Measurements from ENCODE around the gene PPP6R2.

DNA sequence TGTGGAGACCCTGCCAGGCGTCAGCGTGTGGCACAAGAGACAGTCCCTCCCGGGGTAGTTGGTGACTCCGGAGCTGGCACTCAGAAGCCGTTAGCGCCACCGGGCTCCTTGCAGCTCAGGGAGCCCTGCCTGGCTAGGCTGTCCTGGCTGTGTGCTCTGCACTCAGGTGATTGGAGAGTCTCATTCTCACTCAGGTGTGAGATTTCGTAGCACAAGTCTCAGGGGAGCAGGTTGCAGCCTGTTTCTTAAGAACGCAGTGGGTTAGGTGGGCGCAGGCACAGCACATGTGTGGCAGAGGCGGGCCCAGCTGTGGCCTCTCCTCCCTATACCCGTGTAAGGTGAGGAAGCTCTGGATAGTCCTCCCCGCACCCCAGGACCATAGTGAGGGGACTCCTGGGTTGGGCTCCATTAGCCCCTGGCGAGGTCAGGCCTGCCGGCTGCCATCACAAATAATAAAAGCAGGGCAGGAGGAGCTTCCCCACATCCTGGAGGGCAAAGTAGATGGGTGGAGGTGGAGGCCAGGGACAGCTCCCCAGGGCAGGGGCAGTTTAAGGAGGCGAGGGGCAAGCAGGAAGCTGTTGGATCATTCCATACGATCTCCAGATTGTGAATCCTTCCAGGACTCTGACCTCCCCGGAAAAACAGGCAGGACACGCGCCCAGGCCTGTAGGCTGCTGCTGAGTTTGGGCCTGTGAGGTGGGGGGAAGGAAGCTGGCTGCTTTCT is 92.3 kb downstream of the PPP6R2 start:
- TF ChIP-seq, protein P1, sequence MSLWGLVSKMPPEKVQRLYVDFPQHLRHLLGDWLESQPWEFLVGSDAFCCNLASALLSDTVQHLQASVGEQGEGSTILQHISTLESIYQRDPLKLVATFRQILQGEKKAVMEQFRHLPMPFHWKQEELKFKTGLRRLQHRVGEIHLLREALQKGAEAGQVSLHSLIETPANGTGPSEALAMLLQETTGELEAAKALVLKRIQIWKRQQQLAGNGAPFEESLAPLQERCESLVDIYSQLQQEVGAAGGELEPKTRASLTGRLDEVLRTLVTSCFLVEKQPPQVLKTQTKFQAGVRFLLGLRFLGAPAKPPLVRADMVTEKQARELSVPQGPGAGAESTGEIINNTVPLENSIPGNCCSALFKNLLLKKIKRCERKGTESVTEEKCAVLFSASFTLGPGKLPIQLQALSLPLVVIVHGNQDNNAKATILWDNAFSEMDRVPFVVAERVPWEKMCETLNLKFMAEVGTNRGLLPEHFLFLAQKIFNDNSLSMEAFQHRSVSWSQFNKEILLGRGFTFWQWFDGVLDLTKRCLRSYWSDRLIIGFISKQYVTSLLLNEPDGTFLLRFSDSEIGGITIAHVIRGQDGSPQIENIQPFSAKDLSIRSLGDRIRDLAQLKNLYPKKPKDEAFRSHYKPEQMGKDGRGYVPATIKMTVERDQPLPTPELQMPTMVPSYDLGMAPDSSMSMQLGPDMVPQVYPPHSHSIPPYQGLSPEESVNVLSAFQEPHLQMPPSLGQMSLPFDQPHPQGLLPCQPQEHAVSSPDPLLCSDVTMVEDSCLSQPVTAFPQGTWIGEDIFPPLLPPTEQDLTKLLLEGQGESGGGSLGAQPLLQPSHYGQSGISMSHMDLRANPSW (CRISPR knock-in tag; conservative IDR thresholded peaks at IDR 0.05; ENCODE audit: low read depth): no peak
- TF ChIP-seq CTCF (IDR thresholded peaks at IDR 0.05): no peak
- no peak for TF ChIP-seq PREB (CRISPR knock-in tag; IDR thresholded peaks at IDR 0.05; ENCODE audit: borderline replicate concordance)
- TF ChIP-seq, protein P2, sequence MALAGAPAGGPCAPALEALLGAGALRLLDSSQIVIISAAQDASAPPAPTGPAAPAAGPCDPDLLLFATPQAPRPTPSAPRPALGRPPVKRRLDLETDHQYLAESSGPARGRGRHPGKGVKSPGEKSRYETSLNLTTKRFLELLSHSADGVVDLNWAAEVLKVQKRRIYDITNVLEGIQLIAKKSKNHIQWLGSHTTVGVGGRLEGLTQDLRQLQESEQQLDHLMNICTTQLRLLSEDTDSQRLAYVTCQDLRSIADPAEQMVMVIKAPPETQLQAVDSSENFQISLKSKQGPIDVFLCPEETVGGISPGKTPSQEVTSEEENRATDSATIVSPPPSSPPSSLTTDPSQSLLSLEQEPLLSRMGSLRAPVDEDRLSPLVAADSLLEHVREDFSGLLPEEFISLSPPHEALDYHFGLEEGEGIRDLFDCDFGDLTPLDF (CRISPR knock-in tag; IDR thresholded peaks at IDR 0.05): no peak
- no peak for TF ChIP-seq ZBTB21 (CRISPR knock-in tag; IDR thresholded peaks at IDR 0.05; ENCODE audit: borderline replicate concordance)
- TF ChIP-seq MXD4 (CRISPR knock-in tag; IDR thresholded peaks at IDR 0.05; ENCODE audit: borderline replicate concordance): no peak
